AG04450 (cell line): Measurements from ENCODE around the gene DBNDD2. TPM values are rescaled to one million over a fixed set of nuclear protein-coding genes. Genes with fewer than 3 reads are reported as not detected.

Experiments
- CTCF ChIA-PET: fragments of 300-600, 350-600 bp; formaldehyde crosslinking; extraction: SDS; loops from one replicate; lab custom pipeline; 2022; ENCODE audit warnings: antibody characterized with exemption, inconsistent platforms; lab: Charles Lee
- POLR2A ChIA-PET: fragments of 350-600 bp; formaldehyde crosslinking; extraction: SDS; loops from one replicate; lab custom pipeline; 2021; ENCODE audit warnings: antibody characterized with exemption, inconsistent platforms; lab: Yijun Ruan, JAX
- DNase-seq: peaks from one replicate; pipeline ENCODE4 v3.0.0-alpha.2; 2011; ENCODE audit warnings: low read depth, low spot score
- H3K27ac ChIP-seq: one replicate; pipeline ENCODE4 v1.5.1; 2012; ENCODE audit warnings: low read depth, low read length, control low read depth
- H3K27me3 ChIP-seq: one replicate; pipeline ENCODE4 v1.6.0; 2012; ENCODE audit warnings: low read length; ENCODE audit not compliant: control insufficient read depth, insufficient read depth
- H3K4me3 ChIP-seq: 2 replicates; pipeline ENCODE4 v1.5.1; 2011; ENCODE audit warnings: mild to moderate bottlenecking, low read depth, low read length, control low read depth
- H3K9me3 ChIP-seq: 2 replicates; pipeline ENCODE4 v1.5.1; 2012; ENCODE audit warnings: low read length; ENCODE audit not compliant: control insufficient read depth, insufficient read depth
- CTCF ChIP-seq: IDR thresholded peaks from 2 replicates; pipeline ENCODE4 v1.5.1; 2011; ENCODE audit warnings: low read depth, low read length, control low read depth, inconsistent platforms
- polyA plus RNA-seq: library from polyadenylated mRNA; depleted of rRNA; stranded (reverse); fragments of >200 nt; gene quantifications from 2 replicates; pipeline ENCODE4 v1.2.3, GENCODE V29; 2011

DBNDD2 gene
- polyA plus RNA-seq, 1 experiment: 13.8 TPM

GRCh38 chr20:45433316-45433715 lies 25.2 kb downstream of the DBNDD2 start:
- no peak for TF ChIP-seq CTCF
- Histone ChIP-seq H3K27ac (peak overlapping the region; percentile 69), H3K9me3 (no peaks in the 10 kb centered on the region), H3K4me3 (no peak overlapping the region), H3K27me3 (no peaks in the 10 kb centered on the region)
- ChIA-PET CTCF (interaction anchor here (2.4 to 10.1 kb wide), 3 partner anchors 60 to 338 kb away, joined by 7 to 194 read pairs (median 88); partner anchors contain the start of gene SYS1), POLR2A (interaction anchor here (0.9 to 1.2 kb wide), 2 partner anchors 89 to 346 kb away, joined by 4 read pairs; no protein-coding TSS in a partner anchor)
- peak; percentile 80 for DNase-seq

- Histone ChIP-seq H3K27me3 (no peaks in the 10 kb centered on the region), H3K9me3 (no peaks in the 10 kb centered on the region), H3K4me3 (no peak overlapping the region), H3K27ac (no peak overlapping the region)
- ChIA-PET CTCF (interaction anchor here (0.7 to 10.1 kb wide), 5 partner anchors 61 to 337 kb away, joined by 3 to 194 read pairs (median 88); partner anchors contain the start of gene SYS1), POLR2A (interaction anchor here (0.7 to 0.9 kb wide), 2 partner anchors 345 to 1616 kb away, joined by 4 read pairs; no protein-coding TSS in a partner anchor)
- no peak for DNase-seq
- no peak for TF ChIP-seq CTCF
Measured at GRCh38 chr20:45433976-45434375, 25.9 kb downstream of the DBNDD2 start.

DNA sequence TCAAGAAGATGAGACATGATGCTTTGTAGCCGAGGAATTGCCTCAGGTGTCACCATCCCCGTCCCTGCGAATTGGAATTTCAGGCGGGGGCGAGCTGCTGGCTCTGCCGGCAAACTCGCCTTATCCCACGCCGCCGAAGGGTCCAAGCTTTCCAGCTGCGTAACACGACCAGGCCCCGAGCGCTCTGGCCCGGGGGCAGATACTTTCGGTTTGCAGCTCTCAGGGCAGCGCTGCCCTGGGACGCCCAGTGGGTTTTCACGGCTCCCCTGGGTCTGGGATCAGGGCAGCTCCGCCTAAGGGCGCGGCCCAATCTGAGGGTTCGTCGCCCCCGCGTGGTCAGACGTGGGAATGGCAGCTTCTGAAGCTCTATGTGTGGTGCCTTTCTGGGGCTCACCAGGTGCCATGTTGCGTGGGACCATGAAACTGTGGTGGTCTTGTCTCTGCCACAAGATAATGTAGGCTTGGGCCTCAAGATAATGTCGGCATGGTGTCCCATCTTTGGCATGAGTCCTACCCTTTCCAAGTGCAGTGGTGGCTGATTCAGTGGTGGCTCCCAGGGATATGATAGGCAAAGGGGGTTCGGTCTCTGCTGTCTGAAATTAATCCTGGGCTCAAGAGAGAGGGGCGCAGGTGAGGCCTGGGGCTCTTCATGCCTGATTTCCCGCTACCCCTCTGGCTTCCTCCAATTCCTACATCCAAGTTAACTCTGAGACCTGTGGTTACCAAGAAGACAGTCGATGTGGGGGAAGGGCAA lies 28.8 kb downstream of the DBNDD2 start:
- ChIA-PET CTCF (interaction anchor here (0.6 to 10.1 kb wide), 50 partner anchors 9 to 398 kb away, joined by 3 to 194 read pairs (median 6); partner anchors contain the start of genes DBNDD2, MATN4, PIGT and SYS1), POLR2A (interaction anchor here (0.6 to 1.6 kb wide), 9 partner anchors 21 to 120 kb away, joined by 3 to 21 read pairs (median 3); partner anchors contain the start of genes PIGT and SYS1)
- no peaks in the 10 kb centered on the region for H3K9me3 ChIP-seq

GRCh38 chr20:45440424-45440823 lies 32.3 kb downstream of the DBNDD2 start:
- Histone ChIP-seq H3K27me3 (peaks cover 19% of the 10 kb centered on the region), H3K4me3 (no peak overlapping the region), H3K27ac (no peak overlapping the region), H3K9me3 (no peaks in the 10 kb centered on the region)
- ChIA-PET POLR2A (no interaction called here), CTCF (interaction anchor here (0.6 to 10.1 kb wide), 7 partner anchors 9 to 503 kb away, joined by 3 to 194 read pairs (median 9); partner anchors contain the start of gene SYS1)
- no peak for DNase-seq
- no peak for TF ChIP-seq CTCF

More for the DNA sequence above, 28.8 kb downstream of the DBNDD2 start:
- peak; percentile 98 for TF ChIP-seq CTCF
- H3K4me3 ChIP-seq: peak overlapping the region; percentile 60
- peak; percentile 62 for DNase-seq
- H3K27ac ChIP-seq: no peak overlapping the region
- peaks cover 7% of the 10 kb centered on the region for H3K27me3 ChIP-seq
